Measurements from ENCODE around the gene DKC1. TPM values are rescaled to one million over a fixed set of nuclear protein-coding genes. Genes with fewer than 3 reads are reported as not detected.

Gene DKC1
- total RNA-seq, 1 experiment from 2014 or later: 160 TPM

- Mint-ChIP-seq H3K27me3 (ENCODE audit: low read depth) (peaks cover 4% of the 10 kb centered on the region), H3K27ac (no peak overlapping the region)
Observed at GRCh38 chrX:154809939-154810665, 47.4 kb downstream of the DKC1 start.

More at GRCh38 chrX:154809939-154810665, 47.4 kb downstream of the DKC1 start:
- Histone ChIP-seq H3K23ac (ENCODE audit: insufficient read length, low read depth, low read length) (no peak overlapping the region), H3K27me3 (ENCODE audit: insufficient read depth, low read length) (no peaks in the 10 kb centered on the region), H2BK12ac (ENCODE audit: insufficient read length, low read depth, low read length) (no peak overlapping the region), H4K91ac (ENCODE audit: insufficient read length, low read depth, low read length) (no peak overlapping the region), H2BK20ac (ENCODE audit: low read depth, low read length, poor library complexity, severe bottlenecking) (no peak overlapping the region), H2AK5ac (ENCODE audit: insufficient read length, low read length) (no peak overlapping the region), H3K4ac (ENCODE audit: low read depth, low read length) (no peak overlapping the region), H2AFZ (ENCODE audit: low read length) (no peak overlapping the region), H3K27ac (ENCODE audit: insufficient read length, low read depth, low read length) (no peak overlapping the region), H2BK120ac (ENCODE audit: low read depth, low read length, poor library complexity, severe bottlenecking) (no peak overlapping the region), H2BK5ac (ENCODE audit: insufficient read length, low read length) (no peak overlapping the region), H3K9me3 (ENCODE audit: control insufficient read depth, low read depth, low read length) (peaks cover 19% of the 10 kb centered on the region), H4K5ac (ENCODE audit: insufficient read length, low read depth, low read length) (no peak overlapping the region), H3K23me2 (ENCODE audit: insufficient read length, low read depth, low read length, poor library complexity, severe bottlenecking) (peaks cover 1% of the 10 kb centered on the region), H3K9ac (ENCODE audit: extremely low read depth, insufficient read length, low read length) (no peak overlapping the region), H3K4me2 (ENCODE audit: insufficient read depth, insufficient read length, low read length) (no peak overlapping the region), H3K18ac (ENCODE audit: insufficient read length, low read depth, low read length) (no peak overlapping the region), H3K14ac (ENCODE audit: insufficient read depth, low read length) (no peak overlapping the region), H3T11ph (ENCODE audit: low read length) (no peak overlapping the region), H4K20me1 (ENCODE audit: control insufficient read depth, insufficient read depth, insufficient read length) (no peaks in the 10 kb centered on the region), H3K79me2 (ENCODE audit: insufficient read depth, low read length) (no peaks in the 10 kb centered on the region), H3K4me1 (ENCODE audit: insufficient read depth, low read length) (peaks cover 3% of the 10 kb centered on the region; the same call in 1 of the 2 replicates), H2BK15ac (ENCODE audit: low read depth, low read length) (no peak overlapping the region), H3K79me1 (ENCODE audit: insufficient read depth, low read depth, low read length, poor library complexity, severe bottlenecking) (no peaks in the 10 kb centered on the region), H4K8ac (replicated peaks; ENCODE audit: insufficient read length, low read depth, low read length) (no peak overlapping the region), H3K56ac (ENCODE audit: insufficient read length, low read depth, low read length) (no peak overlapping the region)
- TF ChIP-seq CTCF (conservative IDR thresholded peaks at IDR 0.05): no peak
- peaks cover 61 to 63% of the 10 kb centered on the region in 2 experiments for H3K9me3 Mint-ChIP-seq
- WGBS (ENCODE audit: extremely low coverage, insufficient read length, low lambda C conversion rate): no CpG with 5 or more reads among the region's 1 CpG
- H3K4me1 Mint-ChIP-seq: peaks cover 9 to 16% of the 10 kb centered on the region in 2 experiments; a peak in 3 of 4 replicates
- H3K36me3 Mint-ChIP-seq (ENCODE audit: insufficient read depth in 1 of 3, low read depth in 3 of 3): peaks cover 5 to 15% (median 14%) of the 10 kb centered on the region in 3 experiments; a peak in 6 of 7 replicates
- no peak overlapping the region for H3K4me3 Mint-ChIP-seq
- DNase-seq: no peak

Measured in H9 (cell line).